ENCODE measurements around the gene PYGO1. TPM values are rescaled to one million over a fixed set of nuclear protein-coding genes. Genes with fewer than 3 reads are reported as not detected.

The PYGO1 gene
- total RNA-seq, 1 donor from 2014 or later = 16.1 TPM

DNA sequence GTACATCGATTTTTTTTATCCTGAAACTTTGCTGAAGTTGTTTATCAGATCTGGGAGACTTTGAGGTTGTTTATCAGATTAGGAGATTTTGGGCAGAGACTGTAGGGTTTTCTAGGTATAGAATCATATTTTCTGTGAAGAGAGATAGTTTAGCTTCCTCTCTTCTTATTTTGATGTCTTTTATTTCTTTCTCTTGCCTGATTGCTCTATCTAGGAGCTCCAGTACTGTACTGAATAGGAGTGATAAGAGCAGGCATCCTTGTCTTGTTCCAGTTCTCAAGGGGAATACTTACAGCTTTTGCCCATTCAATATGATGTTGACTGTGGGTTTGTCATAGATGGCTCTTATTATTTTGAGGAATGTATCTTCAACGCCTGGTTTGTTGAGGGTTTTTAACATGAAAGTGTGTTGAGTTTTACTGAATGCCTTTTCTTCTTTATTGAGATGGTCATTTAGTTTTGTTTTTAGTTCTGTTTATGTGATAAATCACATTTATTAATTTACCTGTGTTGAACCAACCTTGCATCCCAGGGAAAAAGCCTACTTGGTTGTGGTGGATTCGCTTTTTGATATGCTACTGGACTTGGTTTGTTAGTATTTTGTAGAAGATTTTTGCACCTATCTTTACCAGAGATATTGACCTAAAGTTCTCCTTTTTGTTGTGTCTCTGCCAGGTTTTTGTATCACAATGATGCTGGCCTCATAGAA is 65.2 kb downstream of the PYGO1 start:
- Mint-ChIP-seq H3K9me3 (ENCODE audit: unreplicated experiment) (peaks cover 9% of the 10 kb centered on the region), H3K4me1 (ENCODE audit: unreplicated experiment) (peaks cover 1% of the 10 kb centered on the region), H3K4me3 (ENCODE audit: unreplicated experiment) (no peak overlapping the region), H3K27me3 (ENCODE audit: unreplicated experiment) (peaks cover 34% of the 10 kb centered on the region), H3K36me3 (ENCODE audit: unreplicated experiment) (peaks cover 5% of the 10 kb centered on the region), H3K27ac (ENCODE audit: unreplicated experiment) (no peak overlapping the region)
- DNase-seq (ENCODE audit: extremely low spot score, unreplicated experiment) = no peak
- TF ChIP-seq, protein P1, sequence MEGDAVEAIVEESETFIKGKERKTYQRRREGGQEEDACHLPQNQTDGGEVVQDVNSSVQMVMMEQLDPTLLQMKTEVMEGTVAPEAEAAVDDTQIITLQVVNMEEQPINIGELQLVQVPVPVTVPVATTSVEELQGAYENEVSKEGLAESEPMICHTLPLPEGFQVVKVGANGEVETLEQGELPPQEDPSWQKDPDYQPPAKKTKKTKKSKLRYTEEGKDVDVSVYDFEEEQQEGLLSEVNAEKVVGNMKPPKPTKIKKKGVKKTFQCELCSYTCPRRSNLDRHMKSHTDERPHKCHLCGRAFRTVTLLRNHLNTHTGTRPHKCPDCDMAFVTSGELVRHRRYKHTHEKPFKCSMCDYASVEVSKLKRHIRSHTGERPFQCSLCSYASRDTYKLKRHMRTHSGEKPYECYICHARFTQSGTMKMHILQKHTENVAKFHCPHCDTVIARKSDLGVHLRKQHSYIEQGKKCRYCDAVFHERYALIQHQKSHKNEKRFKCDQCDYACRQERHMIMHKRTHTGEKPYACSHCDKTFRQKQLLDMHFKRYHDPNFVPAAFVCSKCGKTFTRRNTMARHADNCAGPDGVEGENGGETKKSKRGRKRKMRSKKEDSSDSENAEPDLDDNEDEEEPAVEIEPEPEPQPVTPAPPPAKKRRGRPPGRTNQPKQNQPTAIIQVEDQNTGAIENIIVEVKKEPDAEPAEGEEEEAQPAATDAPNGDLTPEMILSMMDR (IDR thresholded peaks at IDR 0.05) = no peak

DNA sequence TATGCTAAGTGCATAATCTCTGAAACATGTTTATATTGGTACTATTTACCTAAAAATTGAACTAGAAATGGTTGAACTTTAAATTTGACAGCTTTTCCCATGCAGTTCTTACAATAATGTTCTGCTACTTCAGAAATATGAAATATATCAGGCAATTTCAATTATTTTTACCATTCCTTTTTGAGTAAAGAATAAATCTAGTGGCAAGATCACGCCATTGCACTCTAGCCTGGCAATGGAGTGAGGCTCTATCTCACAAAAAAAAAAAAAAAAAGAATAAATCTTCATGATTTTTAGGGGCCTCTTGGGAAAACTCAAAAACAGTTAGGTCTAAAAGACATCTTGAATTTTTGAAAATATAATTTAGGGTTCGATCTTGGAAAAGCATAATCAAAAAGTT is 69.5 kb downstream of the PYGO1 start:
- Mint-ChIP-seq H3K9me3 (ENCODE audit: unreplicated experiment) (peaks cover 9% of the 10 kb centered on the region), H3K27ac (ENCODE audit: unreplicated experiment) (no peak overlapping the region), H3K4me3 (ENCODE audit: unreplicated experiment) (no peak overlapping the region), H3K36me3 (ENCODE audit: unreplicated experiment) (peaks cover 3% of the 10 kb centered on the region), H3K27me3 (ENCODE audit: unreplicated experiment) (peaks cover 26% of the 10 kb centered on the region), H3K4me1 (ENCODE audit: unreplicated experiment) (no peaks in the 10 kb centered on the region)
- TF ChIP-seq, protein P1 (IDR thresholded peaks at IDR 0.05) = peak; percentile 20
- DNase-seq (ENCODE audit: extremely low spot score, unreplicated experiment) = no peak

DNA sequence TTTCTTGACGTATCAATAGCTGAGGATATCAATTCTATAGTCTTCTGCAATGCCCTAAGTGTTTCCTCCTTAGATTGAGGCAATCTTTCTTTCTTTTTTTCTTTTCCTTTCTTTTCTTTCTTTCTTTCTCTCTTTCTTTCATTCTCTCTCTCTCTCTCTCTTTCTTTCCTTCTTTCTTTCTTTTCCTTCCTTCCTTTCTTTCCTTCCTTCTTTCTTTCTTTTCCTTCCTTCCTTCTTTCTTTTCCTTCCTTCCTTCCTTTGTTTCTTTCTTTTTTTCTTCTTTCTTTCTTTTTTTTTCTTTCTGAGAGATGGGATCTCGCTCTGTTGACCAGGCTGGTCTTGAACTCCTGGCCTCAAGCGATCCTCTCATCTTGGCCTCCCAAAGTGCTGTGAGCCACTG is 70.1 kb downstream of the PYGO1 start:
- no peak for DNase-seq (ENCODE audit: extremely low spot score, unreplicated experiment)
- H3K4me3 Mint-ChIP-seq (ENCODE audit: unreplicated experiment) = no peak overlapping the region

DNA sequence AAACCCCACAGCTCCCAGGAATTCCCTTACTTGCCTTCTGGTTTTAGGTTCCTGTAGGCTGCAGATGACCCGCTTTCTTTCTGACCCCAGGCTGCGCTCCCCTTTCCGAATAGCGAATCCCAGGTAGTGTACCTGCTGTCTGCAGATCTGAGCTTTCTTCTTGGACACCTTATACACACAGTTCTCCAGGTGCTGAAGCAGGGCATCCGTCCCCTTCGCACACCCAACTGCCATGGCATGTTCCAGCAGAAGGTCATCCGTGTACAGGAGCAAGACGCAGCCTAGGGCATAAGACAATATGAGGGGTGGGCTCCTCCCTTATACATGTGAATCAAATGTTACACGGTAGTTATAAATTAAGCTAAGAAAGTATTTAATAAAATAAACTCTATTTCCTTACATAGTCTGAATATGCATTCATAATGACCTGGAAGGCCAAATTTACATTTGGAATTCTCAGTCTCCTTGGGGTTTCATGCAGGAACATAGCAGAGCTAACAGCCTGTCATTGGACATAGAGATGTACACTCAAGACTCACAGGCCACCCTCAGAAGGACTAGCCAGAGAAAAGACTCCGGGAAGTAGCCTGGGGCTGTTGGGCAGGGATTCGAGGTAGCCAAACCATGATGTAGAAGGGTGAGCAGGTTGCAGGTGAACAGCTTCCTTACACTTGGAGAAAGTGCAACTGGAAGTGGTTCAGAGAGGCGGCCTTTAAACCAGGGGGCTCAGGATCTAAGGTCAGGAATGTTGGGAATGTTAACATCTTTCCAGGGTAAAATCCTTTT is 72.0 kb downstream of the PYGO1 start:
- no peak overlapping the region for H3K27ac Mint-ChIP-seq (ENCODE audit: unreplicated experiment)
- no peaks in the 10 kb centered on the region for H3K4me1 Mint-ChIP-seq (ENCODE audit: unreplicated experiment)
- TF ChIP-seq, protein P1 (IDR thresholded peaks at IDR 0.05) = no peak
- H3K9me3 Mint-ChIP-seq (ENCODE audit: unreplicated experiment) = peaks cover 4% of the 10 kb centered on the region
- H3K27me3 Mint-ChIP-seq (ENCODE audit: unreplicated experiment) = peaks cover 5% of the 10 kb centered on the region
- no peak for DNase-seq (ENCODE audit: extremely low spot score, unreplicated experiment)
- H3K4me3 Mint-ChIP-seq (ENCODE audit: unreplicated experiment) = no peak overlapping the region
- H3K36me3 Mint-ChIP-seq (ENCODE audit: unreplicated experiment) = no peaks in the 10 kb centered on the region

More for the DNA sequence above, 70.1 kb downstream of the PYGO1 start:
- no peaks in the 10 kb centered on the region for H3K36me3 Mint-ChIP-seq (ENCODE audit: unreplicated experiment)
- TF ChIP-seq, protein P1 (IDR thresholded peaks at IDR 0.05) = no peak
- H3K27me3 Mint-ChIP-seq (ENCODE audit: unreplicated experiment) = peaks cover 19% of the 10 kb centered on the region
- H3K4me1 Mint-ChIP-seq (ENCODE audit: unreplicated experiment) = no peaks in the 10 kb centered on the region
- H3K9me3 Mint-ChIP-seq (ENCODE audit: unreplicated experiment) = peaks cover 4% of the 10 kb centered on the region
- H3K27ac Mint-ChIP-seq (ENCODE audit: unreplicated experiment) = peak overlapping the region; percentile 15

DNA sequence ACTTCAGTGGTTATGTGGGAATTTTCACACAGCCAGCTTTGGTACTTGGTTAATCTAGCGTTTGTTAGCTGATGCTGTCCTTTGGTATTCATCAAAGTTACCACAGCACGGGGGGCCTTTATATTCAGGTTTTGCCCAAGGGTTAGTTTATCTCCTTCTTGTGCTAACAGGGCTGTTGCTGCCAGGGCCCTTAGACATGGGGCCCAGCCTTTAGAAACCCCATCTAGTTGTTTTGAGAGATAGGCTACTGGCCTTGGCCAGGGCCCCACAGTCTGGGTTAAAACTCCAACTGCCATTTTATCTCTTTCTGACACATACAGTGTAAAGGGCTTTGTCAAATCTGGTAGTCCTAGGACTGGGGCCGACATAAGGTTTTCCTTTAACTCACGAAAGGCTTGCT is 72.7 kb downstream of the PYGO1 start:
- no peak for DNase-seq (ENCODE audit: extremely low spot score, unreplicated experiment)
- no peak overlapping the region for H3K27ac Mint-ChIP-seq (ENCODE audit: unreplicated experiment)
- peaks cover 5% of the 10 kb centered on the region for H3K27me3 Mint-ChIP-seq (ENCODE audit: unreplicated experiment)
- no peaks in the 10 kb centered on the region for H3K9me3 Mint-ChIP-seq (ENCODE audit: unreplicated experiment)
- TF ChIP-seq, protein P1 (IDR thresholded peaks at IDR 0.05) = no peak
- H3K4me3 Mint-ChIP-seq (ENCODE audit: unreplicated experiment) = no peak overlapping the region
- no peaks in the 10 kb centered on the region for H3K36me3 Mint-ChIP-seq (ENCODE audit: unreplicated experiment)
- no peaks in the 10 kb centered on the region for H3K4me1 Mint-ChIP-seq (ENCODE audit: unreplicated experiment)
